ENCODE data around the gene REXO1. TPM values are rescaled to one million over a fixed set of nuclear protein-coding genes. Genes with fewer than 3 reads are reported as not detected.

Gene REXO1
- total and polyA plus RNA-seq, 2 of the 8 experiments (the other 6 are each of a cell fraction or from before 2014, with no cell fraction given): 42.4 to 44.3 TPM

- Histone ChIP-seq H2BK12ac (ENCODE audit: low read depth, low read length) (peak overlapping the region; percentile 94; the same call in 1 of the 2 replicates), H4K91ac (replicated peaks; ENCODE audit: insufficient read length, low read length) (peak overlapping the region; percentile 34), H3K4me3 (ENCODE audit: extremely low read depth in 1 of 4, insufficient read depth in 2 of 4, low read depth in 3 of 4, low read length in 4 of 4) (no peak overlapping the region), H3K27me3 (replicated peaks in 1 of 4; ENCODE audit: control insufficient read depth in 3 of 4, extremely low read depth in 1 of 4, insufficient read depth in 3 of 4, low read length in 3 of 4) (peaks cover 0 to 4% (median under 1%) of the 10 kb centered on the region in 4 experiments; a peak in 2 of 7 replicates), H4K20me1 (replicated peaks in 1 of 2; ENCODE audit: control insufficient read depth in 1 of 2, insufficient read depth in 2 of 2, low read length in 2 of 2) (no peaks in the 10 kb centered on the region), H3K27ac (ENCODE audit: low read depth, low read length) (no peak overlapping the region), H3K4me1 (replicated peaks in 1 of 4; ENCODE audit: control insufficient read depth in 3 of 4, insufficient read depth in 4 of 4, low read length in 3 of 4) (peaks cover 0 to 15% (median 8%) of the 10 kb centered on the region in 4 experiments; a peak in 5 of 7 replicates), H4K8ac (ENCODE audit: extremely low read depth, insufficient read depth, low read length) (peak overlapping the region; percentile 71), H3K4me2 (ENCODE audit: insufficient read depth in 1 of 2, low read depth in 2 of 2, low read length in 2 of 2) (no peak overlapping the region), H3K36me3 (ENCODE audit: control insufficient read depth in 2 of 4, insufficient read depth in 4 of 4, low read length in 3 of 4) (no peaks in the 10 kb centered on the region), H3K23me2 (ENCODE audit: low read depth, low read length) (no peaks in the 10 kb centered on the region; the same call in 1 of the 2 replicates), H4K5ac (ENCODE audit: insufficient read length, low read depth, low read length) (no peak overlapping the region), H3K23ac (ENCODE audit: insufficient read length) (no peak overlapping the region), H3K9me3 (ENCODE audit: insufficient read depth in 2 of 2, low read depth in 1 of 2, low read length in 1 of 2) (peaks cover 0 to 7% of the 10 kb centered on the region in 2 experiments; a peak in 1 of 4 replicates), H2BK20ac (ENCODE audit: low read length) (peak overlapping the region; percentile 72; the same call in 1 of the 2 replicates), H3K56ac (replicated peaks; ENCODE audit: insufficient read length, low read depth, low read length) (no peak overlapping the region), H3K14ac (ENCODE audit: insufficient read length) (no peak overlapping the region), H3K79me1 (ENCODE audit: low read depth, low read length) (no peaks in the 10 kb centered on the region), H2BK120ac (replicated peaks; ENCODE audit: low read depth, low read length) (no peak overlapping the region), H2AFZ (ENCODE audit: low read length) (no peak overlapping the region), H3K4ac (replicated peaks; ENCODE audit: insufficient read length, low read depth, low read length) (no peak overlapping the region), H3K79me2 (ENCODE audit: control insufficient read depth in 1 of 2, insufficient read depth in 2 of 2, low read length in 2 of 2) (no peaks in the 10 kb centered on the region), H2BK5ac (ENCODE audit: low read depth, low read length) (peak overlapping the region; percentile 73; the same call in 1 of the 2 replicates), H2AK5ac (ENCODE audit: low read depth, low read length) (no peak overlapping the region; the same call in 1 of the 2 replicates), H3K9ac (replicated peaks in 1 of 4; ENCODE audit: extremely low read depth in 1 of 4, low read depth in 3 of 4, low read length in 3 of 4) (no peak overlapping the region), H2BK15ac (ENCODE audit: low read length) (0 out of 2 replicates have a peak overlapping the region, but pooled peaks have one; percentile 37), H3K18ac (ENCODE audit: extremely low read depth, low read length) (peak overlapping the region; percentile 62; the same call in 1 of the 2 replicates)
- 80% methylated on average over 20 of the region's 20 CpGs; no CpG with 5 or more reads in 1 of the 2 experiments for WGBS, 2 experiments (ENCODE audit: extremely low coverage in 1 of 2, insufficient coverage in 1 of 2, insufficient read length in 1 of 2, insufficient replicate concordance in 2 of 2, low coverage in 1 of 2, low lambda C conversion rate in 2 of 2, missing lambda C conversion rate in 1 of 2)
- ChIA-PET CTCF (ENCODE audit: partially characterized antibody) (interaction anchor here (0.7 to 10.7 kb wide), 22 partner anchors 11 to 515 kb away, joined by 3 to 150 read pairs (median 5); partner anchors contain the start of gene ATP8B3), POLR2A (ENCODE audit: partially characterized antibody) (interaction anchor here (0.6 to 1.5 kb wide), 4 partner anchors 17 to 204 kb away, joined by 3 to 5 read pairs (median 4); no protein-coding TSS in a partner anchor)
- DNase-seq (ENCODE audit: low read depth in 1 of 2, low spot score in 2 of 2) (peak in 1 of 2 experiments; percentile 39), FAIRE-seq (no peak)
- peak; percentile 40; the same call in 1 of the 2 replicates for TF ChIP-seq JUND (IDR thresholded peaks at IDR 0.05; ENCODE audit: low read length)
- TF ChIP-seq EZH2 (IDR thresholded peaks at IDR 0.05; ENCODE audit: low read depth, low read length, severe bottlenecking): peak; percentile 6
- TF ChIP-seq SIN3A (conservative IDR thresholded peaks at IDR 0.05 in 1 of 2, IDR thresholded peaks at IDR 0.05 in 1 of 2; ENCODE audit: low read depth in 1 of 2, low read length in 2 of 2): 0 out of 4 replicates have a peak, but pooled peaks of 1 of the 2 experiments have one; percentile 26
- peak; percentile 30; the same call in 1 of the 2 replicates for TF ChIP-seq MAX (IDR thresholded peaks at IDR 0.05)
- no peak for TF ChIP-seq TCF12 (IDR thresholded peaks at IDR 0.05; ENCODE audit: low read depth, low read length)
- no peak for TF ChIP-seq PHF8 (conservative IDR thresholded peaks at IDR 0.05; ENCODE audit: low read depth, low read length)
- peak in 2 of 3 experiments; percentile 7 to 15; a peak in 2 of 4 replicates for TF ChIP-seq CTCF (IDR thresholded peaks at IDR 0.05; ENCODE audit: control extremely low read depth in 1 of 3, insufficient read depth in 1 of 3, low read depth in 1 of 3, low read length in 3 of 3)
Measured at GRCh38 chr19:1794424-1795172, 53.7 kb downstream of the REXO1 start.

Measured in H1 (cell line).